GM19452 (cell line): ENCODE data around the gene PF4V1.

Experiments
- ATAC-seq: cut with Tn5 transposase; IDR thresholded peaks from one replicate; pipeline ENCODE4 v1.9.1; 2021; ENCODE audit not compliant: unreplicated experiment

PF4V1 gene

DNA sequence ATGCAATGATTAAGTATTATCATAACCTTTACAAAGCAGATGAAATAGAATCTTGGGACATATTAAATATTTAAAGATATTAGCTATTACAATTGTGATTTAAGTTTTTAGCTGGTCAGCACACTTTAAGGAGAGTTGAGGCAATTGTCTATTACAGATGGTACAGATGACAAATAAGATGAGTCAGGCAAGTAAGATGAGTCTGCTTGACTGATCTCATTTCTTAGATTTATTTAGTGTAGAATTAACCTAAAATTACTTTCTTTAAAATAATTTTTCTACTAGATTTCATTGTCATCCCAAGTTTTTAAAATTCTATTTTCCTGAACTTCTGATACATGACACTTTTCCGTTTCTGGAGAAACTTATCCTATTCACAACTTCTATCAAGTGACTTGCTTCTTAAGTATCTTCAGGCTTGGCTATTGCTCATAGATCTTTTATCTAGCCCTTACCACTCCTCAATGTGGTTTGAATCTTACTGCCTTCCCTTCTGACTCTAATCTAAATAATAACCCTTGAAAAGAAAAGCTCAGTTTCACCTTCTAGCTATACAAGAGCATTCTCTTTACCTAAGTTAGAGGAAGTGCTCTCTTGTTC lies 49.0 kb downstream of the PF4V1 start:
- ATAC-seq, result no peak

DNA sequence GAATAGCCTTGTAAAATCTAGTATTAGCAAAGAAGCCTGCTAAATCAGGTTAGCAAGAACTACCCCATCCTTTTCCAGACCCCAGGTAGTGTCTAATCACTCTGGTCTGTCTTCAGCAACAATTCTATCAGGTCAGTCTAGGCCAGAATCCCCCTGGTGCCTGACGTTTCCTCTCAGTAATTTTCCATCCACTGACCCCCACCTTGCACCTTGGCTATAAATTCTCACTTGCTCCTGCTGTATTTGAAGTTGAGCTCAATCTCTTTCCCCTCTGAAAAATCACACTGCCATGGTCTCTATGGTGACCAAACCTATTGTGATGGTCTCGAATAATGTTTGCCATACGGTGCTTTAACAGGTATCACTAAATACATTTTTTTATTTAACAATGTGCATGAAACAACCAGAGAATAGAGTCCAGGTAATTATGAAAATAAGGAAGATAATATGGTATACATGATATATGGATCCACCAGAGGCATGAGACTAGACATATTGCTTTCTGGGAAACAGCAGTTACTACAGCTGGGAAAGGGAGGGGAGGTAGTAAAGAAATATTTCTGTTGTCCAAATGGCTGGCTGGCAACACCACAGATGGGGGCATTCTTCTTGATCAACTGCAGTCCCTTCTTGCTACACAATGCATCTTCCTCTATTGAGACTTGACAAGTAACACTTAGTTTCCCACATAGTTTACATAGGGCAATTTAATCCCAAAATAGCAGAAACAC lies 49.9 kb downstream of the PF4V1 start:
- ATAC-seq, result no peak
